Measurements from ENCODE around the gene TCERG1. TPM values are rescaled to one million over a fixed set of nuclear protein-coding genes. Genes with fewer than 3 reads are reported as not detected.

TCERG1 gene
- total RNA-seq, 6 experiments from 2014 or later: 37.4 to 57.4 (median 49.6) TPM

- Mint-ChIP-seq H3K9me3 (no peaks in the 10 kb centered on the region), H3K4me3 (no peak overlapping the region), H3K4me1 (ENCODE audit: low read depth) (no peaks in the 10 kb centered on the region), H3K36me3 (ENCODE audit: low read depth) (no peaks in the 10 kb centered on the region), H3K27me3 (ENCODE audit: insufficient read depth) (peaks cover 43% of the 10 kb centered on the region), H3K27ac (no peak overlapping the region)
- TF ChIP-seq CTCF (IDR thresholded peaks at IDR 0.05): no peak
- DNase-seq: no peak
These were observed 44.2 kb upstream of the TCERG1 start for GRCh38 chr5:146402949-146403348.

- peaks cover 10% of the 10 kb centered on the region for H3K27me3 Mint-ChIP-seq (ENCODE audit: insufficient read depth)
- H3K4me3 Mint-ChIP-seq: no peak overlapping the region
- no peaks in the 10 kb centered on the region for H3K36me3 Mint-ChIP-seq (ENCODE audit: low read depth)
- peak; percentile 27 for DNase-seq
- H3K27ac Mint-ChIP-seq: no peak overlapping the region
- TF ChIP-seq CTCF (IDR thresholded peaks at IDR 0.05): no peak
- H3K4me1 Mint-ChIP-seq (ENCODE audit: low read depth): peaks cover 9% of the 10 kb centered on the region; the same call in 1 of the 2 replicates
- no peaks in the 10 kb centered on the region for H3K9me3 Mint-ChIP-seq
These were observed 38.0 kb upstream of the TCERG1 start for GRCh38 chr5:146409054-146409671.

GRCh38 chr5:146410272-146410671 lies 36.9 kb upstream of the TCERG1 start:
- H3K9me3 Mint-ChIP-seq: no peaks in the 10 kb centered on the region
- H3K4me1 Mint-ChIP-seq (ENCODE audit: low read depth): peaks cover 9% of the 10 kb centered on the region; the same call in 1 of the 2 replicates
- no peak for DNase-seq
- no peak for TF ChIP-seq CTCF (IDR thresholded peaks at IDR 0.05)
- no peak overlapping the region for H3K4me3 Mint-ChIP-seq
- no peak overlapping the region for H3K27ac Mint-ChIP-seq
- no peaks in the 10 kb centered on the region for H3K36me3 Mint-ChIP-seq (ENCODE audit: low read depth)
- peaks cover 7% of the 10 kb centered on the region for H3K27me3 Mint-ChIP-seq (ENCODE audit: insufficient read depth)

GRCh38 chr5:146419696-146420095 lies 27.4 kb upstream of the TCERG1 start:
- H3K27ac Mint-ChIP-seq: no peak overlapping the region
- H3K4me1 Mint-ChIP-seq (ENCODE audit: low read depth): no peaks in the 10 kb centered on the region
- H3K36me3 Mint-ChIP-seq (ENCODE audit: low read depth): no peaks in the 10 kb centered on the region
- no peak overlapping the region for H3K4me3 Mint-ChIP-seq
- no peak for DNase-seq
- H3K27me3 Mint-ChIP-seq (ENCODE audit: insufficient read depth): peaks cover 19% of the 10 kb centered on the region
- TF ChIP-seq CTCF (IDR thresholded peaks at IDR 0.05): no peak
- H3K9me3 Mint-ChIP-seq: no peaks in the 10 kb centered on the region

GRCh38 chr5:146425023-146425422 lies 22.1 kb upstream of the TCERG1 start:
- H3K4me1 Mint-ChIP-seq (ENCODE audit: low read depth): peaks cover 12% of the 10 kb centered on the region
- no peak for DNase-seq

More at GRCh38 chr5:146425023-146425422, 22.1 kb upstream of the TCERG1 start:
- TF ChIP-seq CTCF (IDR thresholded peaks at IDR 0.05): no peak
- Mint-ChIP-seq H3K27me3 (ENCODE audit: insufficient read depth) (peaks cover 38% of the 10 kb centered on the region), H3K4me3 (no peak overlapping the region), H3K9me3 (no peaks in the 10 kb centered on the region), H3K36me3 (ENCODE audit: low read depth) (no peaks in the 10 kb centered on the region), H3K27ac (no peak overlapping the region)

Measured in HFFc6 (cell line).